ENCODE results near the gene EMC9. TPM values are rescaled to one million over a fixed set of nuclear protein-coding genes. Genes with fewer than 3 reads are reported as not detected.

EMC9 gene
- total RNA-seq, 6 experiments from 2014 or later = 13.2 to 17.0 (median 15.3) TPM

DNA sequence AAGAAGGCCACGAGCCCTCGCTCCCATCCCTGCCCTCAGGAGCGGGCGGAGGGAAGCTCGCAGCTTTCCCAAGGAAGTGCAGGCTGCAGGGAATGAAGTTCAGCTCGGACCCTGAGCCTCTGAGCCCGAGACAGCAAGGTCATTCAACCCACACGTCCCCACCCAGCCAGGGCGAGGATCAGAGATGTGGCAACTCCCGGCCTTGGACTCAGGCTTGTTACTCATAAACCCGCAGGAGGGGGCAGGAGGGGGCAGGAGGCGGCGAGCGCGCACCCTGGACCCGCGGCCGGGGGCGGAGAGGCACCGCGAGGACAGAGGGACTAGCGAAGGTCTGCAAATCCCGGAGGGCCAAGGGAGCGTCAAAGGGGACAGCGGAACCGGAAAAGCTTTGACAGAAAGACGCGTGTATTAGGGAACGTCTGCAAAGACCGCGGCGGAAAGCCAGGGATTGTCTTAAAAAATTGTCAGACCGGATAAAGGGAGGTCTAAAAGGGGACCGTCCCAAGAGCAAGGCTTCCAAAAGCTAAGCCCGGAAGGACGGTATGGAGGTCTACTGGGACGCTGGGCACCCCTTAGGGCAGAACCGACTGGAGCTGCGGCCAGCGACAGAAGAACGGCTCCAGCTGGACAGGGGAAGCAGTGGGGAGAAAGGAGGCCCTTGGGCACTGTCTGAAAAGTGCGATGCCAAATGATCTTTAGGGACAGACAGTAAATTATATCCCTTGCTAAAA, 27.4 kb downstream of the EMC9 start:
- H3K36me3 Mint-ChIP-seq (ENCODE audit: low read depth) = 0 out of 2 replicates have a peak, but pooled peaks cover 6% of the 10 kb centered on the region
- no peaks in the 10 kb centered on the region for H3K9me3 Mint-ChIP-seq
- TF ChIP-seq, protein P1, sequence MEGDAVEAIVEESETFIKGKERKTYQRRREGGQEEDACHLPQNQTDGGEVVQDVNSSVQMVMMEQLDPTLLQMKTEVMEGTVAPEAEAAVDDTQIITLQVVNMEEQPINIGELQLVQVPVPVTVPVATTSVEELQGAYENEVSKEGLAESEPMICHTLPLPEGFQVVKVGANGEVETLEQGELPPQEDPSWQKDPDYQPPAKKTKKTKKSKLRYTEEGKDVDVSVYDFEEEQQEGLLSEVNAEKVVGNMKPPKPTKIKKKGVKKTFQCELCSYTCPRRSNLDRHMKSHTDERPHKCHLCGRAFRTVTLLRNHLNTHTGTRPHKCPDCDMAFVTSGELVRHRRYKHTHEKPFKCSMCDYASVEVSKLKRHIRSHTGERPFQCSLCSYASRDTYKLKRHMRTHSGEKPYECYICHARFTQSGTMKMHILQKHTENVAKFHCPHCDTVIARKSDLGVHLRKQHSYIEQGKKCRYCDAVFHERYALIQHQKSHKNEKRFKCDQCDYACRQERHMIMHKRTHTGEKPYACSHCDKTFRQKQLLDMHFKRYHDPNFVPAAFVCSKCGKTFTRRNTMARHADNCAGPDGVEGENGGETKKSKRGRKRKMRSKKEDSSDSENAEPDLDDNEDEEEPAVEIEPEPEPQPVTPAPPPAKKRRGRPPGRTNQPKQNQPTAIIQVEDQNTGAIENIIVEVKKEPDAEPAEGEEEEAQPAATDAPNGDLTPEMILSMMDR (IDR thresholded peaks at IDR 0.05) = no peak
- peak; percentile 93 for DNase-seq
- peaks cover 19% of the 10 kb centered on the region for H3K4me1 Mint-ChIP-seq (ENCODE audit: low read depth)
- peak overlapping the region; percentile 99 for H3K27ac Mint-ChIP-seq
- no peaks in the 10 kb centered on the region; the same call in 1 of the 2 replicates for H3K27me3 Mint-ChIP-seq (ENCODE audit: insufficient read depth)
- peak overlapping the region; percentile 97 for H3K4me3 Mint-ChIP-seq

DNA sequence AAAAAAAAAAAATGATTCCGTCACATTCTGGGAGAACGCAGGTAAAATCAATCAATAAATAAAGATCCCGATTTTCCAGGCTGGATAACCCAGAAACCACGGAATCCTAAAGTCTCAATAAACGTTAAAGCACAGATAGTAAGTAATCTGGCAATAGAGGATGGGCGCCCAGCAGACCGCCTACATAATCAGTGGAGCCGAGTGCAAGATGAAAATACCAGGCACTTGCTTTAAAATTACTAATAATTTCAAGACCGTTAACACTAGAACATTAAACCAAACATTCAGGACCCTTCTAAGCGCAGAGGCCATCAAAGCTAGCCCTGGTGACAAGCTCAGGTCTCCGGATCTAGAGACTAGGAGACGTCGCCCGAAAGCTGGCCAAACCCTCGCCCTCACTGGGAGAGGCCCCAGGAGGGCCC, 28.0 kb downstream of the EMC9 start:
- peak overlapping the region; percentile 99 for H3K27ac Mint-ChIP-seq
- no peaks in the 10 kb centered on the region for H3K9me3 Mint-ChIP-seq
- H3K4me1 Mint-ChIP-seq (ENCODE audit: low read depth) = peaks cover 25% of the 10 kb centered on the region
- peak overlapping the region; percentile 97 for H3K4me3 Mint-ChIP-seq
- no peaks in the 10 kb centered on the region; the same call in 1 of the 2 replicates for H3K27me3 Mint-ChIP-seq (ENCODE audit: insufficient read depth)
- H3K36me3 Mint-ChIP-seq (ENCODE audit: low read depth) = 0 out of 2 replicates have a peak, but pooled peaks cover 6% of the 10 kb centered on the region
- TF ChIP-seq, protein P1 (IDR thresholded peaks at IDR 0.05) = no peak
- DNase-seq = no peak

DNA sequence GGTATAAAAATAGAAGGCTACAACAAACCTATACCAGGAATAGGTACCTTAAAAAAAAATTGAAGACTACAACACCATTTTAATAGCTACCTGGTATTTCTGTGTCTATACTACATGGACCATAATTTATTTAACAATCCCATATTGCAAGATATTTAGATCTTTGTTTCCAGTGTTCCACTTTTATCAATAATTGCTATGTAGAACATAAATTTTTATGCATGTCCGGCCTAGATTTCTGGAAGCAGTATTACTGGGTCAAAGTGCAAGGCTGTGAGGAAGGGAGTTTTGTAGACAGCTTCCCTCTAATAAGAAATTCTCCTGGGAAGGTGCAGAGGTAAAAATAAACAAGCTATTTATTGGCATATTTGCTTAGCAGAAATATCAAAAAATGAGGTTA, 30.9 kb downstream of the EMC9 start:
- TF ChIP-seq, protein P1 (IDR thresholded peaks at IDR 0.05) = no peak
- no peaks in the 10 kb centered on the region; the same call in 1 of the 2 replicates for H3K27me3 Mint-ChIP-seq (ENCODE audit: insufficient read depth)
- no peak for DNase-seq
- H3K4me1 Mint-ChIP-seq (ENCODE audit: low read depth) = peaks cover 38% of the 10 kb centered on the region
- H3K9me3 Mint-ChIP-seq = no peaks in the 10 kb centered on the region
- no peak overlapping the region for H3K27ac Mint-ChIP-seq
- H3K4me3 Mint-ChIP-seq = no peak overlapping the region
- H3K36me3 Mint-ChIP-seq (ENCODE audit: low read depth) = no peaks in the 10 kb centered on the region

DNA sequence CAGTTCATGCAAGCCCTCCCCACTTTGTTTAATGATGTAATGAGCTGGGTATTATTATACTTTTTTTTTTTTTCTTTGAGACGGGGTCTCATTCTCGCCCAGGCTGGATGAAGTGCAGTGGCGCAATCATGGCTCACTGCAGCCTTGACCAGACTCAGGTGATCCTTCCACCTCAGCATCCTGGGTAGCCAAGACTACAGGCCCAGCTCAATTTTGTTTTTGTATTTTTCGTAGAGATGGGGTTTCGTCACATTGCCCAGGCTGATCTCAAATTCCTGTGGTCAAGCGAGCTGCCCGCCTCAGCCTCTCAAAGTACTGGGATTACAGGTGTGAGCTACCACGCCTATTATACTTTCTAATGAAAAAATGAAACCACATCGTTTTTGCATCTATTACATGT, 31.3 kb downstream of the EMC9 start:
- no peak overlapping the region for H3K4me3 Mint-ChIP-seq
- no peak overlapping the region for H3K27ac Mint-ChIP-seq
- no peaks in the 10 kb centered on the region for H3K9me3 Mint-ChIP-seq
- H3K27me3 Mint-ChIP-seq (ENCODE audit: insufficient read depth) = no peaks in the 10 kb centered on the region; the same call in 1 of the 2 replicates
- H3K4me1 Mint-ChIP-seq (ENCODE audit: low read depth) = peaks cover 33% of the 10 kb centered on the region
- H3K36me3 Mint-ChIP-seq (ENCODE audit: low read depth) = peaks cover 2% of the 10 kb centered on the region
- TF ChIP-seq, protein P1 (IDR thresholded peaks at IDR 0.05) = no peak
- DNase-seq = no peak

DNA sequence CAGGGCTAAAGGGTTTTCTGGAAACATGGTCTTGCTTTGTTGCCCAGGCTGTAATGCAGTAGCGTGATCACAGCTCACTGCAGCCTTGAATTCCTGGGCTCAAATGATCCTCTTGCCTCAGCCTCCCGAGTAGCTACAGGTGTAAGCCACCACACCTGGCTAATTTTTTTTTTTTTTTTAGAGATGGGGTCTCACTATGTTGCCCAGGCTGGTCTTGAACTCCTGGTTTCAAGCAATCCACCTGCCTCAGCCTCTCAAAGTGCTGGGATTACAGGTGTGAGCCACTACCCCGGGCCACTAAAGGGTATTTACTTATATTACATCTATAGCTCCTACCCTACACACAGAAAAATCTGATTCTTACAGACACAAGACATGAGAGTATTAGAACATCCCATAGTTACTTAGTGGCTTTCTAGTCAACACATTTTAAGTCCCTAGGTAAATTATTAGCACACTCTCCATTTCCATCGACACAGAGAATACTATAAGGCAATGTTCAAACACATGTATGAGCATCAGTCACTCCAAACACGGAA, 33.0 kb downstream of the EMC9 start:
- H3K27me3 Mint-ChIP-seq (ENCODE audit: insufficient read depth) = no peaks in the 10 kb centered on the region
- H3K27ac Mint-ChIP-seq = peak overlapping the region; percentile 17
- no peak for DNase-seq
- peaks cover 33% of the 10 kb centered on the region for H3K4me1 Mint-ChIP-seq (ENCODE audit: low read depth)
- H3K9me3 Mint-ChIP-seq = no peaks in the 10 kb centered on the region
- H3K4me3 Mint-ChIP-seq = no peak overlapping the region
- peaks cover 17% of the 10 kb centered on the region for H3K36me3 Mint-ChIP-seq (ENCODE audit: low read depth)
- TF ChIP-seq, protein P1 (IDR thresholded peaks at IDR 0.05) = no peak

Measured in HFFc6 (cell line).